Measurements from ENCODE around the gene TNFSF9. TPM values are rescaled to one million over a fixed set of nuclear protein-coding genes. Genes with fewer than 3 reads are reported as not detected.
A peak's percentile ranks its signal among the peaks of the same experiment; 100 is the strongest.

TNFSF9 gene
- polyA plus RNA-seq, 2 of the 4 experiments (the other 2 are of a cell fraction): 6.3 to 15.9 TPM

DNA sequence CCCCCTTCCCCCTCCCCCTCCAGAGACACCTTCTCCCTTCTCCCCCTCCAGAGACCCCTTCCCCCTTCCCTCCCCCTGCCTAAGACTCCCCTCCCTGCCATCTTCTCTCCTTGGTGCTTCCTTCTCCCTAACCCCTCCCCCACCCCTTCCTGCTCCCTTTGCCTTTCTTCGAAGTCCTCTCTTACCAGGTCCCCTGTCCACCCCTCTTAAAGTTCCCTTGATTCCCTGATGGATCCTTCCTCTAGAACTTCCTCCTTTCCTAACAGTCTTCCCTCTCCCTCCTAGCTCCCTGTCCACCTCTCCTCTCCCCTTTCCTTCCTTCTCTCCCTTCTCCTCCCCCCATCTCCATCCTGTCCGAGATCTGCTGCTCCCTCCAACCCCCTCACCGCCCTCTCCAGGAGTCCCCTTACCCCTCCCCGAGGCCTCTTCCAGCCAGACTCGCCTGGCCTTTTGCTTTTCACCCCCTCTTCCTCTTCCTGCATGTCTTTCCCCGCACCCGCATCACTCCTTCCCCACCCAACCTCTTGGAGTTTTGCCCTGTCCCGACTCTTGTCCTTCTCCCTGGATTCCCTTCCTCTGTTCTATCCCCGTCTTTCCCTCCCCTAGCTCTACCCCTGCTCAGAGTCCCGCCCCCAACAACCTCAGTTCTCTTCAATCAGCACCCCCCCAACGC is 3.1 kb downstream of the TNFSF9 start:
- Histone ChIP-seq H3K4me2 (no peak overlapping the region), H3K4me3 (no peak overlapping the region), H3K9me3 (no peaks in the 10 kb centered on the region), H3K27ac (0 out of 6 replicates have a peak overlapping the region, but pooled peaks of 1 of the 2 experiments have one; percentile 21), H3K4me1 (peaks cover 41% of the 10 kb centered on the region)
- DNase-seq (ENCODE audit: low read depth in 1 of 2, low spot score in 1 of 2) (no peak), ATAC-seq (no peak), FAIRE-seq (no peak)
- ChIA-PET POLR2A (interaction anchor here (0.6 kb wide), 1 partner anchor 68 kb away, joined by 3 read pairs; no protein-coding TSS in a partner anchor), CTCF (no interaction called here)
- 73% methylated on average over 8 of the region's 11 CpGs for WGBS (ENCODE audit: missing lambda C conversion rate)
- TF ChIP-seq, protein P1, sequence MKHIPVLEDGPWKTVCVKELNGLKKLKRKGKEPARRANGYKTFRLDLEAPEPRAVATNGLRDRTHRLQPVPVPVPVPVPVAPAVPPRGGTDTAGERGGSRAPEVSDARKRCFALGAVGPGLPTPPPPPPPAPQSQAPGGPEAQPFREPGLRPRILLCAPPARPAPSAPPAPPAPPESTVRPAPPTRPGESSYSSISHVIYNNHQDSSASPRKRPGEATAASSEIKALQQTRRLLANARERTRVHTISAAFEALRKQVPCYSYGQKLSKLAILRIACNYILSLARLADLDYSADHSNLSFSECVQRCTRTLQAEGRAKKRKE (CRISPR knock-in tag; IDR thresholded peaks at IDR 0.05; ENCODE audit: low read depth): no peak
- no peak for TF ChIP-seq NFE2L2 (conservative IDR thresholded peaks at IDR 0.05; ENCODE audit: low read length)
- TF ChIP-seq CHD4 (IDR thresholded peaks at IDR 0.05; ENCODE audit: borderline replicate concordance): no peak
- TF ChIP-seq, protein P2, sequence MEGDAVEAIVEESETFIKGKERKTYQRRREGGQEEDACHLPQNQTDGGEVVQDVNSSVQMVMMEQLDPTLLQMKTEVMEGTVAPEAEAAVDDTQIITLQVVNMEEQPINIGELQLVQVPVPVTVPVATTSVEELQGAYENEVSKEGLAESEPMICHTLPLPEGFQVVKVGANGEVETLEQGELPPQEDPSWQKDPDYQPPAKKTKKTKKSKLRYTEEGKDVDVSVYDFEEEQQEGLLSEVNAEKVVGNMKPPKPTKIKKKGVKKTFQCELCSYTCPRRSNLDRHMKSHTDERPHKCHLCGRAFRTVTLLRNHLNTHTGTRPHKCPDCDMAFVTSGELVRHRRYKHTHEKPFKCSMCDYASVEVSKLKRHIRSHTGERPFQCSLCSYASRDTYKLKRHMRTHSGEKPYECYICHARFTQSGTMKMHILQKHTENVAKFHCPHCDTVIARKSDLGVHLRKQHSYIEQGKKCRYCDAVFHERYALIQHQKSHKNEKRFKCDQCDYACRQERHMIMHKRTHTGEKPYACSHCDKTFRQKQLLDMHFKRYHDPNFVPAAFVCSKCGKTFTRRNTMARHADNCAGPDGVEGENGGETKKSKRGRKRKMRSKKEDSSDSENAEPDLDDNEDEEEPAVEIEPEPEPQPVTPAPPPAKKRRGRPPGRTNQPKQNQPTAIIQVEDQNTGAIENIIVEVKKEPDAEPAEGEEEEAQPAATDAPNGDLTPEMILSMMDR (IDR thresholded peaks at IDR 0.05): no peak
- TF ChIP-seq CBX8 (IDR thresholded peaks at IDR 0.05): no peak
- no peak for TF ChIP-seq EHMT2 (IDR thresholded peaks at IDR 0.05; ENCODE audit: low read depth)
- TF ChIP-seq ZC3H11A (IDR thresholded peaks at IDR 0.05): no peak
- TF ChIP-seq RFX5 (IDR thresholded peaks at IDR 0.05): no peak
- no peak for TF ChIP-seq RARB (CRISPR knock-in tag; IDR thresholded peaks at IDR 0.05)

DNA sequence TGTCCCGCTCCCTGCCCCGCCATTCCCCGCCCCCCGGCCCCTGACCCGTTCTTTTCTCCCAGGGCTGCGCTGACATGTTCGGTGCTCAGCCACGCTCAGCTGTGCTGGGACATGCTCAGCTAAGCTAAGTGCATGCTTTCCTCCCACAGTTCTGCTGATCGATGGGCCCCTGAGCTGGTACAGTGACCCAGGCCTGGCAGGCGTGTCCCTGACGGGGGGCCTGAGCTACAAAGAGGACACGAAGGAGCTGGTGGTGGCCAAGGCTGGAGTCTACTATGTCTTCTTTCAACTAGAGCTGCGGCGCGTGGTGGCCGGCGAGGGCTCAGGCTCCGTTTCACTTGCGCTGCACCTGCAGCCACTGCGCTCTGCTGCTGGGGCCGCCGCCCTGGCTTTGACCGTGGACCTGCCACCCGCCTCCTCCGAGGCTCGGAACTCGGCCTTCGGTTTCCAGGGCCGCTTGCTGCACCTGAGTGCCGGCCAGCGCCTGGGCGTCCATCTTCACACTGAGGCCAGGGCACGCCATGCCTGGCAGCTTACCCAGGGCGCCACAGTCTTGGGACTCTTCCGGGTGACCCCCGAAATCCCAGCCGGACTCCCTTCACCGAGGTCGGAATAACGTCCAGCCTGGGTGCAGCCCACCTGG is 3.7 kb downstream of the TNFSF9 start:
- Histone ChIP-seq H3K4me2 (no peak overlapping the region), H3K9me3 (no peaks in the 10 kb centered on the region), H3K4me1 (peaks cover 35% of the 10 kb centered on the region), H3K4me3 (no peak overlapping the region), H3K27ac (no peak overlapping the region)
- no peak for ATAC-seq
- DNase-seq (ENCODE audit: low read depth in 1 of 2, low spot score in 1 of 2): no peak
- POLR2A ChIA-PET: no interaction called here
- no peak for FAIRE-seq
- no peak for TF ChIP-seq MYC (IDR thresholded peaks at IDR 0.05; ENCODE audit: borderline replicate concordance, low read length)
- TF ChIP-seq, protein P3, sequence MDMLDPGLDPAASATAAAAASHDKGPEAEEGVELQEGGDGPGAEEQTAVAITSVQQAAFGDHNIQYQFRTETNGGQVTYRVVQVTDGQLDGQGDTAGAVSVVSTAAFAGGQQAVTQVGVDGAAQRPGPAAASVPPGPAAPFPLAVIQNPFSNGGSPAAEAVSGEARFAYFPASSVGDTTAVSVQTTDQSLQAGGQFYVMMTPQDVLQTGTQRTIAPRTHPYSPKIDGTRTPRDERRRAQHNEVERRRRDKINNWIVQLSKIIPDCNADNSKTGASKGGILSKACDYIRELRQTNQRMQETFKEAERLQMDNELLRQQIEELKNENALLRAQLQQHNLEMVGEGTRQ (IDR thresholded peaks at IDR 0.05): no peak
- no peak for TF ChIP-seq KDM5A (IDR thresholded peaks at IDR 0.05)
- TF ChIP-seq RARB (CRISPR knock-in tag; IDR thresholded peaks at IDR 0.05): no peak
- TF ChIP-seq, protein P4, sequence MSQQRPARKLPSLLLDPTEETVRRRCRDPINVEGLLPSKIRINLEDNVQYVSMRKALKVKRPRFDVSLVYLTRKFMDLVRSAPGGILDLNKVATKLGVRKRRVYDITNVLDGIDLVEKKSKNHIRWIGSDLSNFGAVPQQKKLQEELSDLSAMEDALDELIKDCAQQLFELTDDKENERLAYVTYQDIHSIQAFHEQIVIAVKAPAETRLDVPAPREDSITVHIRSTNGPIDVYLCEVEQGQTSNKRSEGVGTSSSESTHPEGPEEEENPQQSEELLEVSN (IDR thresholded peaks at IDR 0.05; ENCODE audit: borderline replicate concordance, low read depth): no peak
- TF ChIP-seq PHF8 (IDR thresholded peaks at IDR 0.05; ENCODE audit: borderline replicate concordance, low read depth): no peak
- TF ChIP-seq FOSB (CRISPR knock-in tag; IDR thresholded peaks at IDR 0.05): no peak
- no peak for TF ChIP-seq CHD4 (IDR thresholded peaks at IDR 0.05; ENCODE audit: borderline replicate concordance)
- TF ChIP-seq, protein P5, sequence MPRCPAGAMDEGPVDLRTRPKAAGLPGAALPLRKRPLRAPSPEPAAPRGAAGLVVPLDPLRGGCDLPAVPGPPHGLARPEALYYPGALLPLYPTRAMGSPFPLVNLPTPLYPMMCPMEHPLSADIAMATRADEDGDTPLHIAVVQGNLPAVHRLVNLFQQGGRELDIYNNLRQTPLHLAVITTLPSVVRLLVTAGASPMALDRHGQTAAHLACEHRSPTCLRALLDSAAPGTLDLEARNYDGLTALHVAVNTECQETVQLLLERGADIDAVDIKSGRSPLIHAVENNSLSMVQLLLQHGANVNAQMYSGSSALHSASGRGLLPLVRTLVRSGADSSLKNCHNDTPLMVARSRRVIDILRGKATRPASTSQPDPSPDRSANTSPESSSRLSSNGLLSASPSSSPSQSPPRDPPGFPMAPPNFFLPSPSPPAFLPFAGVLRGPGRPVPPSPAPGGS (IDR thresholded peaks at IDR 0.05): no peak
- no peak for TF ChIP-seq FOXS1 (CRISPR knock-in tag; IDR thresholded peaks at IDR 0.05)
- TF ChIP-seq ZSCAN20 (CRISPR knock-in tag; IDR thresholded peaks at IDR 0.05): no peak
- CTCF ChIA-PET: no interaction called here
- WGBS (ENCODE audit: missing lambda C conversion rate): 99% methylated on average over 9 of the region's 40 CpGs
